ENCODE measurements around the gene DGKH.

DNA sequence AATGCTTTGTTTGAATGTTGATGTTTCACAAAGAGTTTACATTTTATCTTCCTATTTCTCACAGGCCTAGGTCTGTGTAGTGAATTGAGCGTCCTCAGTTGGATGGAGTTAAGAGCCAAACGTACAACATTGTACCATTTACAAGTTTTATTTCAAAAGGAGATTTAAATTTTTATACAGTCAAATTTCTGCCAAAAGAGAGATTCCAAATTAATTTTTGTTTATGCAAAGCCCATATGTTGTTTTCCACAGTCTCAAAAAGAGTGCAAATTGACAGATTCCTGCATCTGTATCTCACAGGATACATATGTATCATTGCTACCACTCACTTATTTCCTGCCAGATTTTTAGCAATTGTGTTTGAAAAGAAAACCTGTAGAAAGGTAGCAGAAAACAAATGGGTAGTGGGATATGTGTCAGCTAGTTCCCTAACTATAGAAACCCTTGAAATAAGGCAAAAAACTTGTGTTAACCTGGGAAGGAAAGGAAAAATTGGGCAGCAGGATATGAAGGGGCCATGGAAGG lies 46.1 kb downstream of the DGKH start:
- TF ChIP-seq, protein P1, sequence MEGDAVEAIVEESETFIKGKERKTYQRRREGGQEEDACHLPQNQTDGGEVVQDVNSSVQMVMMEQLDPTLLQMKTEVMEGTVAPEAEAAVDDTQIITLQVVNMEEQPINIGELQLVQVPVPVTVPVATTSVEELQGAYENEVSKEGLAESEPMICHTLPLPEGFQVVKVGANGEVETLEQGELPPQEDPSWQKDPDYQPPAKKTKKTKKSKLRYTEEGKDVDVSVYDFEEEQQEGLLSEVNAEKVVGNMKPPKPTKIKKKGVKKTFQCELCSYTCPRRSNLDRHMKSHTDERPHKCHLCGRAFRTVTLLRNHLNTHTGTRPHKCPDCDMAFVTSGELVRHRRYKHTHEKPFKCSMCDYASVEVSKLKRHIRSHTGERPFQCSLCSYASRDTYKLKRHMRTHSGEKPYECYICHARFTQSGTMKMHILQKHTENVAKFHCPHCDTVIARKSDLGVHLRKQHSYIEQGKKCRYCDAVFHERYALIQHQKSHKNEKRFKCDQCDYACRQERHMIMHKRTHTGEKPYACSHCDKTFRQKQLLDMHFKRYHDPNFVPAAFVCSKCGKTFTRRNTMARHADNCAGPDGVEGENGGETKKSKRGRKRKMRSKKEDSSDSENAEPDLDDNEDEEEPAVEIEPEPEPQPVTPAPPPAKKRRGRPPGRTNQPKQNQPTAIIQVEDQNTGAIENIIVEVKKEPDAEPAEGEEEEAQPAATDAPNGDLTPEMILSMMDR (conservative IDR thresholded peaks at IDR 0.05 in 1 of 2, IDR thresholded peaks at IDR 0.05 in 1 of 2; ENCODE audit: extremely low read depth in 1 of 2, insufficient read depth in 1 of 2, low read depth in 1 of 2, low read length in 2 of 2), result no peak
- TF ChIP-seq EZH2 (IDR thresholded peaks at IDR 0.05; ENCODE audit: borderline replicate concordance, low read length), result no peak
